ENCODE measurements around the gene OR6S1. TPM values are rescaled to one million over a fixed set of nuclear protein-coding genes. Genes with fewer than 3 reads are reported as not detected.

The OR6S1 gene
- total and polyA plus RNA-seq, 2 experiments from 2014 or later = not detected

DNA sequence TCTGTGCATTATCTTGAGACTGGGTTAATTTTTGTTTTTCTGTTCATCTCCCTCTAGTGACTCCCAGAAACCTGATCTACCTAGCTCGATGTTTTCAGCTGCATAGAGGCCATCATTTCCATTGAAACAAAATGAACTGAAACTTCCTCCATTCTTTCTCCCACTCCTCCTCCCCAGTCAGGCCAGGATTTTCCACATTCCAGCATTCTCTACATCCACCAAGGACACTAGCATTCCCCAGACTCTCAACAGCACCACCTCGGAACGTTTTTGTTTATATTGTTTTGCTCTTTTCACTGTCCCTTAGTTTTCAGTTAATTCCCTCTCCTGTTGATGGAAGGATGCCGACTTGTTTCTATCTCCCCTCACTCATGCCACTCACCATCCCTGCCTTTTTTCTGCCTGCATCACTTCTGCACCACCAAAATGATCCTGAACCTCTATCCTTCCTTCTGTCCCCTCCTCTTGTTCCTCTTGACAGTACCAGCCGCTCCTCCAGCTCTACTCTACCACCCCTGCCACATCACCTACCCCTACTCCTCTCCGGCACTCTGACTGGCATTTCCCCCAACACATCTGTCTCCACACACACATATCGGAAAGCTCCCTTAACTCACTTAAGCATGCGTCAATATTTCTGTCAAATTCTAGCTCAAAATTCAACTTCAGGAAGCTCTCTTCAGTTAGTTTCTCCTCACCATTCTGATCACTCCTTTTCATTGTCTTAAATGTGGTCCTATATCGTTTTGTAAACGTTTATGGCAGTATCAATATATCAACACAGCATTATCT is 13.2 kb downstream of the OR6S1 start:
- H3K27me3 ChIP-seq = peaks cover 25% of the 10 kb centered on the region
- no peaks in the 10 kb centered on the region for H3K79me2 ChIP-seq
- 39% methylated on average over 10 of the region's 10 CpGs for WGBS (ENCODE audit: low lambda C conversion rate, missing lambda C conversion rate)
- no peaks in the 10 kb centered on the region for H4K20me1 ChIP-seq (ENCODE audit: insufficient read depth, poor library complexity, severe bottlenecking)
- no peaks in the 10 kb centered on the region for H3K9me2 ChIP-seq (replicated peaks; ENCODE audit: insufficient read depth)
- no peak overlapping the region for H3K4me3 ChIP-seq
- H3K4me1 ChIP-seq (ENCODE audit: insufficient read depth) = peaks cover 5% of the 10 kb centered on the region
- no peak overlapping the region for H2AFZ ChIP-seq
- H3K36me3 ChIP-seq (replicated peaks; ENCODE audit: insufficient read depth, low read depth) = no peaks in the 10 kb centered on the region
- peak overlapping the region; percentile 32 for H3K4me2 ChIP-seq
- TF ChIP-seq EZH2phosphoT487 (IDR thresholded peaks at IDR 0.05; ENCODE audit: low read depth, severe bottlenecking, unreplicated experiment) = no peak
- TF ChIP-seq EZH2 (IDR thresholded peaks at IDR 0.05; ENCODE audit: borderline replicate concordance) = no peak
- no peak for TF ChIP-seq CTCF (IDR thresholded peaks at IDR 0.05; ENCODE audit: poor library complexity)
- H3K9me3 ChIP-seq (ENCODE audit: low read depth) = no peaks in the 10 kb centered on the region
- H3K27ac ChIP-seq = no peak overlapping the region
- DNase-seq (ENCODE audit: low spot score) = no peak

- 53% methylated on average over 5 of the region's 5 CpGs for WGBS (ENCODE audit: low lambda C conversion rate, missing lambda C conversion rate)
- no peaks in the 10 kb centered on the region for H3K36me3 ChIP-seq (replicated peaks; ENCODE audit: insufficient read depth, low read depth)
- TF ChIP-seq EZH2phosphoT487 (IDR thresholded peaks at IDR 0.05; ENCODE audit: low read depth, severe bottlenecking, unreplicated experiment) = no peak
- no peak for TF ChIP-seq CTCF (IDR thresholded peaks at IDR 0.05; ENCODE audit: poor library complexity)
- no peak for TF ChIP-seq EZH2 (IDR thresholded peaks at IDR 0.05; ENCODE audit: borderline replicate concordance)
- no peak for DNase-seq (ENCODE audit: low spot score)
- peaks cover 25% of the 10 kb centered on the region for H3K27me3 ChIP-seq
- no peak overlapping the region for H2AFZ ChIP-seq
- no peaks in the 10 kb centered on the region for H3K79me2 ChIP-seq
- H3K4me3 ChIP-seq = no peak overlapping the region
- peaks cover 5% of the 10 kb centered on the region for H3K4me1 ChIP-seq (ENCODE audit: insufficient read depth)
- H3K27ac ChIP-seq = no peak overlapping the region
- H3K9me3 ChIP-seq (ENCODE audit: low read depth) = no peaks in the 10 kb centered on the region
- H4K20me1 ChIP-seq (ENCODE audit: insufficient read depth, poor library complexity, severe bottlenecking) = no peaks in the 10 kb centered on the region
- peak overlapping the region; percentile 32 for H3K4me2 ChIP-seq
- H3K9me2 ChIP-seq (replicated peaks; ENCODE audit: insufficient read depth) = no peaks in the 10 kb centered on the region
Measured at GRCh38 chr14:20627346-20628027, 14.0 kb downstream of the OR6S1 start.

GRCh38 chr14:20626274-20626673 is 15.2 kb downstream of the OR6S1 start:
- peaks cover 5% of the 10 kb centered on the region for H3K4me1 ChIP-seq (ENCODE audit: insufficient read depth)
- H3K9me3 ChIP-seq (ENCODE audit: low read depth) = no peaks in the 10 kb centered on the region
- H3K79me2 ChIP-seq = no peaks in the 10 kb centered on the region
- H3K4me2 ChIP-seq = peak overlapping the region; percentile 81
- H3K27me3 ChIP-seq = peaks cover 25% of the 10 kb centered on the region
- H4K20me1 ChIP-seq (ENCODE audit: insufficient read depth, poor library complexity, severe bottlenecking) = no peaks in the 10 kb centered on the region
- H3K36me3 ChIP-seq (replicated peaks; ENCODE audit: insufficient read depth, low read depth) = no peaks in the 10 kb centered on the region
- WGBS (ENCODE audit: low lambda C conversion rate, missing lambda C conversion rate) = 13% methylated on average over 12 of the region's 12 CpGs
- TF ChIP-seq EZH2phosphoT487 (IDR thresholded peaks at IDR 0.05; ENCODE audit: low read depth, severe bottlenecking, unreplicated experiment) (no peak), EZH2 (IDR thresholded peaks at IDR 0.05; ENCODE audit: borderline replicate concordance) (no peak), CTCF (IDR thresholded peaks at IDR 0.05; ENCODE audit: poor library complexity) (no peak)
- H3K27ac ChIP-seq = no peak overlapping the region
- no peak for DNase-seq (ENCODE audit: low spot score)
- H3K9me2 ChIP-seq (replicated peaks; ENCODE audit: insufficient read depth) = no peaks in the 10 kb centered on the region
- no peak overlapping the region for H3K4me3 ChIP-seq
- no peak overlapping the region for H2AFZ ChIP-seq

All from hepatocyte (in vitro differentiated cells).